ENCODE results near the gene FBXO45. TPM values are rescaled to one million over a fixed set of nuclear protein-coding genes. Genes with fewer than 3 reads are reported as not detected.
"Not testable (repeated sequence)": the region's sequence is repeated elsewhere in the genome, so short reads cannot be mapped to it uniquely, and the experiment has no call there.

The FBXO45 gene
- total and polyA plus RNA-seq, 9 of the 15 experiments (the other 6 are each of a cell fraction or from before 2014, with no cell fraction given), result 15.2 to 52.8 (median 37.0) TPM

DNA sequence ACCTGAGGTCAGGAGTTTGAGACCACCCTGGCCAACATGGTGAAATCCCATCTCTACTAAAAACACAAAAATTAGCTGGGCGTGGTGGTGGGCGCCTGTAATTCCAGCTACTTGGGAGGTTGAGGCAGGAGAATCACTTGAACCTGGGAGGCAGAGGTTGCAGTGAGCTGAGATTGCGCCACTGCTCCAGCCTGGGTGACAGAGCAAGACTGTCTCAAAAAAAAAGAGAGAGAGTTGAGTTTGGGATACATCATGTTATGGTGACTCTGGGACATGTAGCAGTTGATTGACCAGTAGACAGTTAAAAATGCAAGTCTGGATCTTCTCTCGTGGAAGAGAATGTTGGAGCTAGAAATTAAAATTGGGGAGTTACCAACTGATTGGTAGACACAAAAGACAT is 69.5 kb downstream of the FBXO45 start:
- POLR2A ChIA-PET, result interaction anchor here (1.1 to 1.4 kb wide), 2 partner anchors 20 to 29 kb away, joined by 3 read pairs; no protein-coding TSS in a partner anchor
- in situ Hi-C loops (cut with MboI); H3K4me3 ChIP-seq; FAIRE-seq; intact Hi-C loops (cut with micrococcal nuclease); H3K9ac ChIP-seq (ENCODE audit: insufficient read depth in 1 of 2, low read depth in 2 of 2, low read length in 2 of 2); H3K4me2 ChIP-seq (ENCODE audit: insufficient read depth, low read length); H3K9me3 ChIP-seq (replicated peaks; ENCODE audit: control insufficient read depth, insufficient read depth, low read depth, low read length); H3K9me1 ChIP-seq (ENCODE audit: control insufficient read depth, insufficient read depth, low read length); BruUV-seq (replicated peaks); H4K20me1 ChIP-seq (replicated peaks; ENCODE audit: control insufficient read depth, insufficient read depth, low read length); H3K27me3 ChIP-seq (ENCODE audit: control insufficient read depth in 2 of 2, insufficient read depth in 2 of 2, low read length in 2 of 2); H3K36me3 ChIP-seq (ENCODE audit: control insufficient read depth, insufficient read depth, low read length); DNase-seq (ENCODE audit: extremely low read depth in 1 of 4, low spot score in 3 of 4); H3K27ac ChIP-seq (ENCODE audit: extremely low read depth, low read depth, low read length); H2AFZ ChIP-seq (ENCODE audit: low read depth, low read length); ATAC-seq; CTCF ChIA-PET (ENCODE audit: low intra/inter-chr PET ratio): not testable (repeated sequence)
- TF ChIP-seq CEBPB (tag; IDR thresholded peaks at IDR 0.05), result peak; percentile 82
- peaks cover 37% of the 10 kb centered on the region for H3K79me2 ChIP-seq (ENCODE audit: control insufficient read depth, insufficient read depth, low read length)
- 78% methylated on average over 2 of the region's 4 CpGs for WGBS (ENCODE audit: insufficient coverage, low coverage, missing lambda C conversion rate)
- peaks cover 40 to 44% of the 10 kb centered on the region in 2 experiments for H3K4me1 ChIP-seq (replicated peaks in 1 of 2; ENCODE audit: control insufficient read depth in 2 of 2, insufficient read depth in 2 of 2, low read length in 2 of 2)

Small RNAs within 50 kb of the gene (small RNA-seq; reads per million reads assigned to genes)
- gene RPS29P3, result 0.37 reads per million, percentile 6 among the genes with 10 or more reads in this experiment

Other genes starting within 250 kb of the FBXO45 start
Only the 7 nearest of the 9 such genes appear.
- gene UBXN7, start 136.2 kb upstream of the FBXO45 start, total RNA-seq (2014; rRNA removed), result 10.0 and 10.4 TPM in 2 replicates
- 18.0 and 23.8 TPM in 2 replicates for gene UBXN7, start 136.2 kb upstream of the FBXO45 start, total RNA-seq (2014; rRNA removed; fragmentation: Illumina TruSeq; extraction: Trizol)
- 11.2 and 12.7 TPM in 2 replicates for gene UBXN7, start 136.2 kb upstream of the FBXO45 start, total RNA-seq (2015; rRNA removed; fragmentation: Illumina TruSeq; extraction: Trizol)
- gene UBXN7, start 136.2 kb upstream of the FBXO45 start, total RNA-seq (2021), result 44.6 and 46.9 TPM in 2 replicates
- 18.9 and 31.3 TPM in 2 replicates for gene UBXN7, start 136.2 kb upstream of the FBXO45 start, polyA plus RNA-seq (2011; rRNA removed)
- 19.8 and 21.9 TPM in 2 replicates for gene UBXN7, start 136.2 kb upstream of the FBXO45 start, polyA plus RNA-seq (2014; fragmentation: Illumina TruSeq; extraction: Trizol)
- 1 to 10 TPM; 3.5 to 3.9 TPM for gene UBXN7, start 136.2 kb upstream of the FBXO45 start, polyA plus RNA-seq (2014; fragmentation: Nextera tagmentation; extraction: Ambion mirVana)
- 13.2 and 13.4 TPM in 2 replicates for gene UBXN7, start 136.2 kb upstream of the FBXO45 start, polyA plus RNA-seq (2014; rRNA removed)
- 20.1 and 22.6 TPM in 2 replicates for gene RNF168, start 64.9 kb upstream of the FBXO45 start, total RNA-seq (2014; rRNA removed)
- gene RNF168, start 64.9 kb upstream of the FBXO45 start, total RNA-seq (2014; rRNA removed; fragmentation: Illumina TruSeq; extraction: Trizol), result 32.1 and 34.4 TPM in 2 replicates
- gene RNF168, start 64.9 kb upstream of the FBXO45 start, total RNA-seq (2015; rRNA removed; fragmentation: Illumina TruSeq; extraction: Trizol), result 29.7 and 29.8 TPM in 2 replicates
- gene RNF168, start 64.9 kb upstream of the FBXO45 start, total RNA-seq (2021), result 29.0 and 31.8 TPM in 2 replicates
- gene RNF168, start 64.9 kb upstream of the FBXO45 start, polyA plus RNA-seq (2011; rRNA removed), result 9.3 and 10.8 TPM in 2 replicates
- gene RNF168, start 64.9 kb upstream of the FBXO45 start, polyA plus RNA-seq (2014; fragmentation: Illumina TruSeq; extraction: Trizol), result 14.6 and 16.6 TPM in 2 replicates
- gene RNF168, start 64.9 kb upstream of the FBXO45 start, polyA plus RNA-seq (2014; fragmentation: Nextera tagmentation; extraction: Ambion mirVana), result 1 to 10 TPM; 6.0 to 8.3 TPM
- gene RNF168, start 64.9 kb upstream of the FBXO45 start, polyA plus RNA-seq (2014; rRNA removed), result 12.3 and 13.9 TPM in 2 replicates
- gene SMCO1, start 53.3 kb upstream of the FBXO45 start, total RNA-seq (2014; rRNA removed), result 0.05 TPM in 1 of 2 replicates, not detected in the other
- 0.13 TPM in 1 of 2 replicates, not detected in the other for gene SMCO1, start 53.3 kb upstream of the FBXO45 start, total RNA-seq (2014; rRNA removed; fragmentation: Illumina TruSeq; extraction: Trizol)
- not detected in 2 replicates for gene SMCO1, start 53.3 kb upstream of the FBXO45 start, total RNA-seq (2015; rRNA removed; fragmentation: Illumina TruSeq; extraction: Trizol)
- 0.20 TPM in 1 of 2 replicates, not detected in the other for gene SMCO1, start 53.3 kb upstream of the FBXO45 start, total RNA-seq (2021)
- gene SMCO1, start 53.3 kb upstream of the FBXO45 start, polyA plus RNA-seq (2011; rRNA removed), result 0.05 TPM in 1 of 2 replicates, not detected in the other
- gene SMCO1, start 53.3 kb upstream of the FBXO45 start, polyA plus RNA-seq (2014; fragmentation: Illumina TruSeq; extraction: Trizol), result 0.08 and 0.10 TPM in 2 replicates
- gene SMCO1, start 53.3 kb upstream of the FBXO45 start, polyA plus RNA-seq (2014; fragmentation: Nextera tagmentation; extraction: Ambion mirVana), result under 1 TPM; 0.14 to 0.35 TPM
- 0.05 TPM in 1 of 2 replicates, not detected in the other for gene SMCO1, start 53.3 kb upstream of the FBXO45 start, polyA plus RNA-seq (2014; rRNA removed)
- 10.9 and 13.0 TPM in 2 replicates for gene WDR53, start 106 bp upstream of the FBXO45 start, total RNA-seq (2014; rRNA removed)
- 20.9 and 23.9 TPM in 2 replicates for gene WDR53, start 106 bp upstream of the FBXO45 start, total RNA-seq (2014; rRNA removed; fragmentation: Illumina TruSeq; extraction: Trizol)
- 19.3 and 19.6 TPM in 2 replicates for gene WDR53, start 106 bp upstream of the FBXO45 start, total RNA-seq (2015; rRNA removed; fragmentation: Illumina TruSeq; extraction: Trizol)
- gene WDR53, start 106 bp upstream of the FBXO45 start, total RNA-seq (2021), result 14.6 and 15.9 TPM in 2 replicates
- 11.6 and 16.7 TPM in 2 replicates for gene WDR53, start 106 bp upstream of the FBXO45 start, polyA plus RNA-seq (2011; rRNA removed)
- gene WDR53, start 106 bp upstream of the FBXO45 start, polyA plus RNA-seq (2014; fragmentation: Illumina TruSeq; extraction: Trizol), result 21.9 and 22.2 TPM in 2 replicates
- gene WDR53, start 106 bp upstream of the FBXO45 start, polyA plus RNA-seq (2014; fragmentation: Nextera tagmentation; extraction: Ambion mirVana), result 10 to 100 TPM; 21.6 to 34.5 TPM
- 21.4 and 23.8 TPM in 2 replicates for gene WDR53, start 106 bp upstream of the FBXO45 start, polyA plus RNA-seq (2014; rRNA removed)
- 4.6 and 6.9 TPM in 2 replicates for gene NRROS, start 71.0 kb downstream of the FBXO45 start, total RNA-seq (2014; rRNA removed)
- 1.2 and 2.1 TPM in 2 replicates for gene NRROS, start 71.0 kb downstream of the FBXO45 start, total RNA-seq (2014; rRNA removed; fragmentation: Illumina TruSeq; extraction: Trizol)
- gene NRROS, start 71.0 kb downstream of the FBXO45 start, total RNA-seq (2015; rRNA removed; fragmentation: Illumina TruSeq; extraction: Trizol), result 3.7 and 3.8 TPM in 2 replicates
- gene NRROS, start 71.0 kb downstream of the FBXO45 start, total RNA-seq (2021), result 13.0 and 13.8 TPM in 2 replicates
- gene NRROS, start 71.0 kb downstream of the FBXO45 start, polyA plus RNA-seq (2011; rRNA removed), result 2.2 and 7.1 TPM in 2 replicates
- 5.4 and 8.9 TPM in 2 replicates for gene NRROS, start 71.0 kb downstream of the FBXO45 start, polyA plus RNA-seq (2014; fragmentation: Illumina TruSeq; extraction: Trizol)
- gene NRROS, start 71.0 kb downstream of the FBXO45 start, polyA plus RNA-seq (2014; fragmentation: Nextera tagmentation; extraction: Ambion mirVana), result under 1 TPM; 0.34 to 0.35 TPM
- 4.6 and 6.4 TPM in 2 replicates for gene NRROS, start 71.0 kb downstream of the FBXO45 start, polyA plus RNA-seq (2014; rRNA removed)
- 2.5 and 3.1 TPM in 2 replicates for gene CEP19, start 143.6 kb downstream of the FBXO45 start, total RNA-seq (2014; rRNA removed)
- 4.1 and 4.3 TPM in 2 replicates for gene CEP19, start 143.6 kb downstream of the FBXO45 start, total RNA-seq (2014; rRNA removed; fragmentation: Illumina TruSeq; extraction: Trizol)
- gene CEP19, start 143.6 kb downstream of the FBXO45 start, total RNA-seq (2015; rRNA removed; fragmentation: Illumina TruSeq; extraction: Trizol), result 4.5 TPM in 2 replicates
- gene CEP19, start 143.6 kb downstream of the FBXO45 start, total RNA-seq (2021), result 2.3 and 2.5 TPM in 2 replicates
- 2.7 and 4.2 TPM in 2 replicates for gene CEP19, start 143.6 kb downstream of the FBXO45 start, polyA plus RNA-seq (2011; rRNA removed)
- gene CEP19, start 143.6 kb downstream of the FBXO45 start, polyA plus RNA-seq (2014; fragmentation: Illumina TruSeq; extraction: Trizol), result 3.7 and 3.8 TPM in 2 replicates
- 1 to 10 TPM; 3.4 to 4.2 TPM for gene CEP19, start 143.6 kb downstream of the FBXO45 start, polyA plus RNA-seq (2014; fragmentation: Nextera tagmentation; extraction: Ambion mirVana)
- 3.1 and 3.5 TPM in 2 replicates for gene CEP19, start 143.6 kb downstream of the FBXO45 start, polyA plus RNA-seq (2014; rRNA removed)
- 23.8 and 25.8 TPM in 2 replicates for gene PIGX, start 143.7 kb downstream of the FBXO45 start, total RNA-seq (2014; rRNA removed)
- 27.0 and 34.2 TPM in 2 replicates for gene PIGX, start 143.7 kb downstream of the FBXO45 start, total RNA-seq (2014; rRNA removed; fragmentation: Illumina TruSeq; extraction: Trizol)
- 23.8 and 25.2 TPM in 2 replicates for gene PIGX, start 143.7 kb downstream of the FBXO45 start, total RNA-seq (2015; rRNA removed; fragmentation: Illumina TruSeq; extraction: Trizol)
- gene PIGX, start 143.7 kb downstream of the FBXO45 start, total RNA-seq (2021), result 22.5 and 26.9 TPM in 2 replicates
- 25.4 and 36.3 TPM in 2 replicates for gene PIGX, start 143.7 kb downstream of the FBXO45 start, polyA plus RNA-seq (2011; rRNA removed)
- gene PIGX, start 143.7 kb downstream of the FBXO45 start, polyA plus RNA-seq (2014; fragmentation: Illumina TruSeq; extraction: Trizol), result 25.9 and 28.4 TPM in 2 replicates
- 1 to 10 TPM; 3.7 to 5.1 TPM for gene PIGX, start 143.7 kb downstream of the FBXO45 start, polyA plus RNA-seq (2014; fragmentation: Nextera tagmentation; extraction: Ambion mirVana)
- gene PIGX, start 143.7 kb downstream of the FBXO45 start, polyA plus RNA-seq (2014; rRNA removed), result 25.9 and 30.8 TPM in 2 replicates